Measurements from ENCODE around the gene ALG1.
"Not testable (repeated sequence)": the region's sequence is repeated elsewhere in the genome, so short reads cannot be mapped to it uniquely, and the experiment has no call there.

GRCh38 chr16:5093081-5093480 lies 21.4 kb downstream of the ALG1 start:
- not testable (repeated sequence) for TF ChIP-seq EZH2 (IDR thresholded peaks at IDR 0.05; ENCODE audit: borderline replicate concordance); CTCF (IDR thresholded peaks at IDR 0.05; ENCODE audit: poor library complexity); EZH2phosphoT487 (IDR thresholded peaks at IDR 0.05; ENCODE audit: low read depth, severe bottlenecking, unreplicated experiment)
